Ishikawa (cell line): ENCODE results near the gene NF1.

Experiments used
- CREB1 ChIP-seq: IDR thresholded peaks from 2 replicates; pipeline ENCODE4 v1.6.1; 2012; ENCODE audit warnings: low read depth
- EGR1 ChIP-seq: IDR thresholded peaks from 2 replicates; pipeline ENCODE4 v1.6.1; 2012
- MAX ChIP-seq: IDR thresholded peaks from 2 replicates; pipeline ENCODE4 v1.6.1; 2012
- NFIC ChIP-seq: IDR thresholded peaks from 2 replicates; pipeline ENCODE4 v1.6.1; 2012
- REST ChIP-seq: IDR thresholded peaks from 2 replicates; pipeline ENCODE4 v1.6.1; 2012; ENCODE audit warnings: low read depth, mild to moderate bottlenecking
- YY1 ChIP-seq: IDR thresholded peaks from 2 replicates; pipeline ENCODE4 v1.6.1; 2012; ENCODE audit warnings: low read depth

GRCh38 chr17:31099016-31099415 lies 4.2 kb downstream of the NF1 start:
- TF ChIP-seq CREB1 (no peak), REST (no peak), MAX (no peak), NFIC (no peak), YY1 (no peak), EGR1 (no peak)
